Activated T-helper 1 cell treated with anti-CD3 and anti-CD28 coated beads, Interleukin-2, amount 50 U/mL, for 16 hours (primary cell): Measurements from ENCODE around the gene UNC13D.
"Not testable (repeated sequence)": the region's sequence is repeated elsewhere in the genome, so short reads cannot be mapped to it uniquely, and the experiment has no call there.

Experiments used
- DNase-seq, 2 donors: peaks; one replicate each; pipeline ENCODE4 v3.0.0-alpha.2; 2020; ENCODE audit warnings: low read depth in 1 of 2, low spot score in 1 of 2

UNC13D gene

GRCh38 chr17:75822119-75822799, 21.9 kb downstream of the UNC13D start:
- no peak for DNase-seq

DNA sequence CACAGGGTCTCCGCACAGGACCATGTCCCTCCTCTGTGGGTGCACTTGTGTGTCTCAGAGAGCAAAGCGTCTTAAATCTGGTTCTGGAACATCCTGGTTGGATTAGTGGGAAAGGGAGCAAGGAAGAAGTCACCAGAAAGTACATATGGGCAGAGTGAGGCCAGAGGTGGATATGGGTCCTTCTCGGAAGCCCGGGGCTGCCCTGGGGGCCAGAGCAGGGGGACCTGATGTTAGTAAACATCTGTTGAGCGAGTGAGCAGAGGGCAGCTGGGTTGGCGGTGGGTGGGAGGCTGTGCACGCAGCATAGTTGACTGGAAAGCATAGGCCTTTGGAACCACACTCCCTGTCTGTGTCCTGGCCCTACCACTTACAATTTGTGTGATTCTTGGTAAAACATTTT, 22.7 kb downstream of the UNC13D start:
- no peak for DNase-seq

DNA sequence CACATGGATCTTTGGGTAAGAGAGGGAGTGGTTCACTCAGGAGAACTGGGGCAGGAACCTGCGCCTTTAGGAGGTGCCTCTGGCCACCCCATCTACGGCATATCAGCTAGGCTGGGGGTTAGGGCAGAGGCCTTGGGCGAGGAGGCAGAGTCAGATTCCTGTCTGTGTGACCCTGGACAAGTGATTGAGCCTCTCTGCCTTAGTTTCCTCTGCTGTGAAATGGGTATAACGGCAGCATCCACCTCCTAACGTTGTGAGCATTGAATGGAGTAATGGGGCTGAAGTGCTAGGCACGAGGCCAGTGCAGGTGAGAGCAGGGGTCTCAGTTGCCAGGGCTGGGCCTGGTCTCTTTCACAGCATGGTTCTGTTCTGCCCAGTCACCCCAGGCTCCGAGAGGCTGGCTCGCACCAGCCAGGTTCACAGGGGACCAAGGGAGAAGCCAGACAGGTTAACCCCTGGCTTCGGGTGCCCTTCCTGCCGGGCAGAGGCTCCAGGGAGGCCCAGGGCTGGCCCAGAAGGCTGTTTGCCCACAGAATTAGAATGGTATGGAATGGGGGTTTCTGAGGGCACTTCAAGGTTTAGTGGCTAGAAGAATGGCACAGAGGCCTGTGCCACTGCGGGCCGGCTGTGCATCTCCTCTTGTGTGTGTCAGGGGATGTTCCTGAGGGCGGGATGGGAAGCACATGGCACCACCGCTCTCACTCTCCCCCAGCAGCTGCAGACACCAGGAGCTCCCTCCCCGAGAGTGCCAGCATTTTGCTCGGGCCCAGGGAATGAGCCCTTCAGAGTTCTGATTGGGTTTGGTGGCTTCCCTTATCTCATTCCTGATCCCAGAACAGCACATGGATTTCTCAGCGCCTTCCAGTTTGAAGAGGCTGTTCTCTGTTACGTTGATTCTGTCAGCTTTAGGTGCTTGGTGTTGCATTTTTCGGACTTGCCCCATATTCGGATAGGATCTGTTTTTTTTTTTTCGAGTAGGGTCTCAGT, 23.8 kb downstream of the UNC13D start:
- no peak for DNase-seq

DNA sequence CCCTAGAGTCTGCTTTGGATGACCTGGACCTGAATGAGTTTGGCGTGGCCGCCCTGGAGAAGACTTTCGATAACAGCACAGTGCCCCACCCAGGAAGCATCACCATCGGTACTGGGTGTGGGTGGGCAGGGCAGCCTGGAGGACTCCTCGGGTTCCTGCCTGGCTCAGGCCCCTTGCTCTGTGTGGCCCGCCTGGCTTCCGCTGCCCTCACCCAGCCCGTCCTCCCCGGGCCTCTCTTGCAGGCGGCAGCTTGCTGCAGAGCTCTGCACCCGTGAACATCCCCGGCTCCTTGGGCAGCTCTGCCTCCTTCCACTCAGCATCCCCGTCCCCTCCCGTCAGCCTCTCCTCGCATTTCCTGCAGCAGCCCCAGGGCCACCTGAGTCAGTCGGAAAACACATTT, 24.5 kb downstream of the UNC13D start:
- no peak for DNase-seq

- no peak for DNase-seq
These were observed 25.1 kb downstream of the UNC13D start for GRCh38 chr17:75819116-75819515.

DNA sequence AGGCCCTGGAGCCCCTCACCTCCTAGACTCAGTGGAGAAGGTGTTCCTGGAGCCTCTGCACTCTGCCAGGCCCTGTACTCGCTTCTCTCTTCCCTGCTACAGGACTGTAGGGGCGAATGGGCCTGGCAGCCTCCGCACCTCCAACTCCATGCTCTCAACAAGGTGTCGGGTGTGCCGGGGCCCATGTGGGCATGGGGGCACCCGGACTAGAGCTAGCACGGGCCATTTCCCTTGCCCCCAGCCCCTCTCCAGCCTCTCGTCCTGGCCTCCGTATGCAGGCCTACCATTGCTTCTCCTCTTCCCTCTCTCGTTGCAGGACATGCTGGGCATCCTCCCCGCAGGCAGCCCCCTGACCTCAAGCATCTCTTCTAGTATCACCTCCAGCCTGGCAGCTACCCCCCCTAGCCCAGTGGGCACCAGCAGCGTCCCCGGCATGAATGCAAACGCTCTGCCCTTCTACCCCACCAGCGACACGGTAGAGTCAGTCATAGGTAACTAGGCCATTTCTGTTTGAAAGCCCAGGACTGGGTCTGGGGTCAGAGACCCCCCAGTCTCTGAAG, 25.8 kb downstream of the UNC13D start:
- DNase-seq, result no peak

- DNase-seq, result no peak
These were observed 26.6 kb downstream of the UNC13D start for GRCh38 chr17:75817571-75817970.

- no peak for DNase-seq
These were observed 27.5 kb downstream of the UNC13D start for GRCh38 chr17:75816693-75817092.

- DNase-seq, result no peak
These were observed 28.8 kb downstream of the UNC13D start for GRCh38 chr17:75815399-75815798.

DNA sequence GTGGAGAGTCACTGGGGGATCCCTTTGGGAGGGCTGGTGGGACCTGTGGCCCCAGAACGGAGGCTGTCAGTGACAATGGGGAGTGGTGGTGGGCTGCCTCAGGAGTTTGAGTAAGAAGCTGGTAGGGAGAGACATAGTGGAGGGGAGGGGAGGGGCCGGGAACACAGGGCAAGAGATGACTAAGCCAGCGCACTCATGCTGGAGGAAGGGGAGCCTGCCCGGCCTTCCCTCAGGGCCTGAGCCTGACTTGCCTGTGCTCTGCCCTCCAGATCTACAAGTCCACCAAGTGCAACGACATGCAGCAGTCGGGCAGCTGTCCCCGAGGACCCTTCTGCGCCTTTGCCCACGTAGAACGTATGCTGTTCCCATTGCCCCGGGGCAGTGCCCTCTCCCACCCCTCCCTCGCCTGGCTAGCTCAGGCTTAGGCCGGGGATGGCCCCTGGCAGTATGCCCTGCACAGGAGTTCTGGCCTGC, 29.3 kb downstream of the UNC13D start:
- DNase-seq, result no peak

GRCh38 chr17:75814021-75814395, 30.2 kb downstream of the UNC13D start:
- no peak for DNase-seq

- DNase-seq, result no peak
These were observed 30.9 kb downstream of the UNC13D start for GRCh38 chr17:75813081-75814020.

GRCh38 chr17:75812096-75813013, 31.8 kb downstream of the UNC13D start:
- no peak for DNase-seq

DNA sequence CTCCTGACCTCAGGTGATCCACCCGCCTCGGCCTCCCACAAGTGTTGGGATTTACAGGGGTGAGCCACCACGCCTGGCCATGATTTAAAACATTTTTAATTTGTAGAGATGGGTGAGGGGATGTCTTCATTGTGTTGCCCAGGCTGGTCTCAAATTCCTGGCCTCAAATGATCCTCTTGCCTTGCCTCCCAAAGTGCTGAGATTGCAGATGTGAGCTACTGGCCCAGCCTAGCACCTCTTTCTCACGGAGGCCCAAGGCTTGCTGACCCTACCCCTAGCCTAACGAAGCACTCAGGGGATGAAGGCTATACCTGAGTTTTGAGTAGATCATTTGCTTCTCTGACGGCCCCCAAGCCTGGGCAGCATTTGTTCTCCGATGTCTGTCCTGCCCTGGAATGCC, 33.0 kb downstream of the UNC13D start:
- no peak for DNase-seq

DNA sequence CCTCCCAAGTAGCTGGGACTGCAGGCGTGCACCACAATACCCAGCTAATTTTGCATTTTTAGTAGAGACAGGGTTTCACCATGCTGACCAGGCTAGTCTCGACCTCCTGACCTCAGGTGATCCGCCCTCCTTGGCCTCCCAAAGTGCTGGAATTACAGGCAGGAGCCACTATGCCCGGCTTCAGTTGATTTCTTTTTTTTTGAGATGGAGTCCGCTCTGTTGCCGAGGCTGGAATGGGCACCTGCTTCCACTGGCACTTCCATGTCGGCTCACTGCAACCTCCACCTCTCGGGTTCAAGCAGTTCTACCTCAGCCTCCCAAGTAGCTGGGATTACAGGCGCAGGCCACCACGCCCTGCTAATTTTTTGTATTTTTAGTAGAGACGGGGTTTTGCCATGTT, 33.4 kb downstream of the UNC13D start:
- not testable (repeated sequence) for DNase-seq

DNA sequence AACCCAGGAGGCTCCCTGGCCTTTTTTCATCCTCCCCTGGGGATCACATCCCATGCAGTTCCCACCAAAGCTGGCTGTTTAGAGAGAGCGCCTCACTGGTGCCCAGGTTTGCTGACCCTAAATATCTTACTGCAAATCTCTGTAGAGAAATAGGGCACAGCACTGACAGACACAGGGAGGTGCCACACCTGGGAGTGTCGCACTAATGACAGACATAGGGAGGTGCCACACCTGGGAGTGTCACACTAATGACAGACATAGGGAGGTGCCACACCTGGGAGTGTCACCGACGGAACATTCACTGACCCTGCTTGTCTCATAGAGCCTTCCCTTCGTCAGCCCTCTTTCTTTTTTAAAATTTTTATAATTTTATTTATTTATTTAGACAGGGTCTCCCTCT, 34.0 kb downstream of the UNC13D start:
- no peak for DNase-seq

DNA sequence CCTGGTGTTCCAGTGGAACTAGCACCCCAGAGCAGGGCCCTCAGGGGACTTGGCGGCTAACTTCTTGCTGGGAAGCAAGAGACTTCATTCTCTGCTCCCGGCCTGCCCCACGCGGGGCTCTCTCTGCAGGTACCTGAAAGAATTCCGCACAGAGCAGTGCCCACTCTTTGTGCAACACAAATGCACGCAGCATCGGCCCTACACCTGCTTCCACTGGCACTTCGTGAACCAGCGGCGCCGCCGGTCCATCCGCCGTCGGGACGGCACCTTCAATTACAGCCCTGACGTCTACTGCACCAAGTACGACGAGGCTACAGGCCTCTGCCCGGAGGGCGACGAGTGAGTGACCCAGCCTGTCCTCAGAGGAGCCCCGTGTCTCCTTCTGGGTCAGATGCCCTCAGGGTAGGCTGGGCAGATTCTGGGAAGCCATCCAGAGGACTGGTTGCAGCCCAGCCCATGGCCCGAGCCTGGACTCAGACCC, 34.5 kb downstream of the UNC13D start:
- DNase-seq, result no peak

GRCh38 chr17:75808905-75809621, 35.1 kb downstream of the UNC13D start:
- DNase-seq, result no peak

GRCh38 chr17:75808549-75808904, 35.7 kb downstream of the UNC13D start:
- no peak for DNase-seq
